Measurements from ENCODE around the gene SHROOM4.

Gene SHROOM4

GRCh38 chrX:50707955-50708699 is 105.9 kb downstream of the SHROOM4 start:
- no peak for DNase-seq (ENCODE audit: low spot score)

DNA sequence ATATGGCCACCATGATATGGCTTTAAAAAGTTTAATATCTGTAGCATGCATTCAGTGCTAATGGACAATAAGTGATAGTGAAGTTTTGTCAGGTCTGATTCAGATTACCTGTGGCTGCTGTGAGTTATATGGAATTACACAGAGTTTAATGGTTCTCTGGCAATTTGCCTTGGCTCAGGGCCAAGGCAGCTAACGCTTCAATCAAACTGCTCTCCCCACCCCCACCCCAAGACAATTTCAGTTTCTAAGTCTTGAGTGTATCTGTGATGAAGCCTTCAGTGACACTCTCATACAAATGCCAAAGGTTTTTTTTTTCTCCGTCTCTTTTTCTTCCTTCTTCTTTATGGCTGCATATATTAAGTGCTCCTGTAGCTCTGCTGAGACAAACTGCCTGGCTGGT is 106.6 kb downstream of the SHROOM4 start:
- DNase-seq (ENCODE audit: low spot score): no peak

DNA sequence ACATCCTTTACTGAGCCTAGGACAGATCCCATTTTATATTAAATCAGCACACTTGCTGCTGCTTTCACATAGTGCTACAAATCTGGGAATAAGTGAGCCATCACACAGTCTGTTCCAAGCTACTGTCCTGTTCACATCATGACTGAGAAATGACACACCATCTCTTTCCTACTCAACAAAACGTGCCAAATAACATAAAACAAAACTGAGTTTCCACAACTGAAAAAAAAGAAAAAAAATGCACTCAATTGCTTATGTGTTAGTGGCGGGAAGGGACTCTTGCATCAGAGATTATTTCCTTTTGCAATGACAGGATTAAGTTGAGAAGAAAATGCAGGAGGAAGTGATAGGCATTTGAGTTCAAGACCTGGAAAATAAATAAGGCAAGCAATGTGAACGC is 109.0 kb downstream of the SHROOM4 start:
- DNase-seq (ENCODE audit: low spot score): no peak

DNA sequence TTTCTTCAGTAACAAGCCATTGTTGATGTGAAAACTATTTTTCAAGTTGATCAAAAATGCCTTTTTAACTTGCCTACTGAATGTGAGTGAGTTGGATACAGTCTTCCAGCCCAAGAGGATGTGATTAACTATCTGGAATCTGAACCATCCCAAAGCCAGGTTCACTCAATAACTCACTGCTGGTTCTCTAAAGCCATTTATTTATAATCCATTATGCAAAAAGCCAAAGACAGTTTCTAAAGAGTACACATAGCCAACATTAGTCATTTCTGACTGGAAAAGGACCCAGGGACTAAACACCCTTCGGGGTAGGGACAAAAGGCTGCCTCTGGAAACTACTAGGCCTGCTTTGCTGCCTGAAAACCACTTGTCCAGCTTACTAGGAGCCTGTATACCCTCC is 109.6 kb downstream of the SHROOM4 start:
- no peak for DNase-seq (ENCODE audit: low spot score)

DNA sequence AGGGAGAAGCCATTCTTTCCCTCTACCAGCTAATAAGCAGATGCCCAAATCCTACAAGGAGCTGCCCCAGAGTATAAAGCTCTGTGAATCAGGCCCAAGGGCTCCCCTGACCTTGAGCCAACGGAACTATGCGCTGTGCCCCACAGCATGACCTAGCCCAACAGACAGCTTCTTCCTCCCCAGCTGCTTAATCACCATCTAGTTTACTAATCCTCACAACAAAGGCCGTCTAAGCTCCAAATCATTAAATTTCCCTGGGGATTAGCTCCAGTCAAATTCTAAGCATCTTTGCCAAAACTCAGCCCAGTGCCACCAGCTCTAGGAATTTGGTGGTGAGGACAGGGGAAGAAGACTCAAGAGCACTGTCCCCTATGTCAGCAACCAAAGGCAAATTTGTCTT is 113.1 kb downstream of the SHROOM4 start:
- DNase-seq (ENCODE audit: low spot score): no peak

DNA sequence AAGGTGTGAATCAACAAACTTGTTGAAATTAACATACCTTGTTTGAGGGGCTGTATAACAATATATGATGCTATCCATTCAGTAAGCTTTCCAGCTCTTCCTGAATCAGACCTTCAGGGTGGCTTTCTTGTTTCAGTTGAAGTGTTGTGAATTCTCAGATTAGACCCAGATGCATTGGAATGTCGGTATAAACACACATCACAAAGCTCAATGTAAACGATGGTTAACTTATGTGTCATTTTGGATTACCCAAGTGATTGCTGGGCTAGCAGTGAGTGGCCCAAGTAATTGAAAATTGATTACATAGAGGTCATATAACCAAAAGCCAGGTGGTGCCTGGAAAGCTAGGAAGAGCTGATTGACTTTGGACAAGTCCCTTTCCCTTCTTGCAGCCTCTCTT is 115.0 kb downstream of the SHROOM4 start:
- no peak for DNase-seq (ENCODE audit: low spot score)

- DNase-seq (ENCODE audit: low spot score): no peak
Measured at GRCh38 chrX:50697691-50698090, 116.3 kb downstream of the SHROOM4 start.

- no peak for DNase-seq (ENCODE audit: low spot score)
Measured at GRCh38 chrX:50691820-50692219, 122.2 kb downstream of the SHROOM4 start.

DNA sequence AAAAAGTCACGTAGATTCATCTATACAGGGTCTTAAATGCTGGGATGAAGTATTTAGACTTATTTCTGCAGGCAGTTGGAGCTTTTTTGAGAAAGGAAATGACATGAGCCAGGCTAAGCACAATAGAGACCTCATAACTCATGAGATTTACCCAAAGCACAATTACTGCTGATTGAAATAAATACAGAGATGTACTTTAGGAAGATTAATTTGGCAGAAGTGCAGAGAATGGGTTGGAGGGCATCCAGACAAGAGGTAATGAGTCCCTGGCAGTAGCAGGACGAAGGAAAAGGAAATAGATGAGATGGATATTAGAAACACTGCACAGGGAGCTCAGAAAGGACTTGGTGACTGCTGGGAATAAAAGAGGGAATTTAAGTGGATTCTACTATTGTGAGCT is 129.1 kb downstream of the SHROOM4 start:
- DNase-seq (ENCODE audit: low spot score): no peak

GRCh38 chrX:50680990-50681389 is 133.0 kb downstream of the SHROOM4 start:
- DNase-seq (ENCODE audit: low spot score): no peak

DNA sequence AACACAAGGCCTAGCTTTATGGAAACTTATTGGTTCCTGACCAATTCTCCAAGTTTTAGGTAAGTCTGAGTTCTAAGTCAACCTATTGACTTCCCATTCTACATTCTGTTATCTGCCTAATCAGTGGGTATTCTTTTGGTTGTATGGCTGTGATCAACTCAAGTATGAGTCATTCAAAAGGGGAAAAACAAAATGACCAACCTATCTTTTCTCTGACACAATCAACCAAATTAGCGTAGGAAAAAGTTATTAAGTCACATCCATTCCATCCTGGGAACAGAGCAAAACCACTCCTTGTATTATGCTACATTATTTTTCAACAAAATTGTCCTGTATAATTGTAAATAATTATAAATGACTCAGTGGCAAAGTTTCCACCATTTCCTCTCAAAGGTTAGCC is 136.2 kb downstream of the SHROOM4 start:
- DNase-seq (ENCODE audit: low spot score): no peak

- no peak for DNase-seq (ENCODE audit: low spot score)
Measured at GRCh38 chrX:50671661-50672060, 142.3 kb downstream of the SHROOM4 start.

DNA sequence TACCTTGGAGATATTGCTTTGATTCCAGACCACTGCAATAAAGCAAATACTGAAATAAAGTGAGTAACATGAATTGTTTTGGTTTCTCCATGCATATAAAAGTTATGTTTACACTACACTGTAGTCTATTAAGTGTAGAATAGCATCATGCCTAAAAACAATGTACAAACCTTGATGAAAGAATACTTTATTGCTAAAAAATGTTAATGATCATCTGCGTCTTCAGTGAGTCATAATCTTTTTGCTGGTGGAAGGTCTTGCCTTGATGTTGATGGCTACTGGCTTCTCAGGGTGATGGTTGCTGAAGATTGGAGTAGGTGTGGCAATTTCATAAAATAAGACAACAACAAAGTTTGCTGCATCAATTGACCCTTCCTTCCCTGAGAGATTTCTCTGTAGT is 145.1 kb downstream of the SHROOM4 start:
- DNase-seq (ENCODE audit: low spot score): no peak

DNA sequence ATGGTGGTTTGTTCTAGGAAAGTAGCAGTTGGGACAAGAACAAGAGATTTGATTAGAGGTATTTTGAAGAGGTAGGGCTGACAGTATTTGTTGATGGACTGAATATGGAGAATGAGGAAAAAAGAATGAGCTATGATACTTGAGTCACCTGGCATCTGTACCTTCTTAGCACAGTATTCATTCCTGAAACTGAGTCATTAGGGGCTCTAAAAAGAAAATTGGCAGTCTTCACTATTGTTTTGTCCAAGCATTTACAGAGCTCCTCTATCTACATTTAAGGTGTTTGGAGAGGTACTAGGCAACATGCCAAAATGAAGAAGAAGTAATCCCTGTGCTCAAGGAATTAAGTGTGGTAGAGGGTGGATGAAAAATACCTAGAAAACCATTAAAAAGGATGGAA is 165.8 kb downstream of the SHROOM4 start:
- DNase-seq (ENCODE audit: low spot score): no peak

DNA sequence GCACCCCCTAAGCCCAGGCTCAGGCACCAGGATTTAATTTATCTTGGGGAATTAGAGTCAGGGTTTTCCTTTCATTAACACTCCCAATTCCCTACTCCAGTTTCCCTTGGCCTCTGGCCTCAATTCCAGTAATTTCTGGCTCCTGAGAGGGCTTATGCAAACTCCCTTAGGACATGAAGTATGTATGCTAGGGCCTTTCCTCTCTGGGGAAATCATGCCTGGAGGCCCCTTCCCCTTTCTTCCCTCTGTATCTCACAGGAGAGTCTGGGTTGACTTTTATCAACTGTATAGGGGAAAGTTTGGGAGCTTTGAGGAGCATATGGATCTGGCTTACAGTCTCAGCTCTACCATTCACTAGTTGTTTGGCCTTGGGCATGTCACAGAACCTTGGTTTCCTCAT is 169.5 kb downstream of the SHROOM4 start:
- DNase-seq (ENCODE audit: low spot score): no peak

DNA sequence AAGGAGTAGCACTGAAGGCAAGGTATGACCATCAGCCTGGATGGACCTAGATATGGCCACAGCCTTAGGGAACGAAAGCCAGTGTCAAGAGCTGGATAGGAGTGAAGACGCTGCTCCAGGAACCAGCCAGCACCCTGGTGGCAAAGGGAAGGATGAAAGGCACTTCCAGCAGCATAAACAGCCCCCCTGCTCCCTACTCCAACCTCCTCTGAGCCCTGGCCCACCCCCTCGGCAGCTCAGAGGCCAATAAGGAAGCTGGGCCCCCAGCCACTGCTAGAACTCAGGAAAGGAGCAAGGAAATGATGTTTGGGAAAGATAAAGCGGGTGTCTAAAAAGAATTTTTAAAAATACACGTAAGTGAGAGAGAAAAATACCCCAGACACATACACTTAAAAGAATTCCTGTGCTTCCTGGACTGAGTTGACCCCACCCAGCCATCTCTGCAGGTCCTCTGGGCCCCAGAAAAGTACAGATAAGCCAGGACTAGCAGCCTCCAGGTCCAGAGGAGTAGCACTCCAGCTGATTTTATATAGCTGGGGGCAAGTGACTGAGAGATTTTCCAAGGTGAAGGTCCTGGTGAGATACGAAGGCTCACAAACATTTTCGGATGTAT is 170.4 kb downstream of the SHROOM4 start:
- no peak for DNase-seq (ENCODE audit: low spot score)

GRCh38 chrX:50638123-50638522 is 175.9 kb downstream of the SHROOM4 start:
- DNase-seq (ENCODE audit: low spot score): no peak

GRCh38 chrX:50635817-50636365 is 178.1 kb downstream of the SHROOM4 start:
- DNase-seq (ENCODE audit: low spot score): no peak

DNA sequence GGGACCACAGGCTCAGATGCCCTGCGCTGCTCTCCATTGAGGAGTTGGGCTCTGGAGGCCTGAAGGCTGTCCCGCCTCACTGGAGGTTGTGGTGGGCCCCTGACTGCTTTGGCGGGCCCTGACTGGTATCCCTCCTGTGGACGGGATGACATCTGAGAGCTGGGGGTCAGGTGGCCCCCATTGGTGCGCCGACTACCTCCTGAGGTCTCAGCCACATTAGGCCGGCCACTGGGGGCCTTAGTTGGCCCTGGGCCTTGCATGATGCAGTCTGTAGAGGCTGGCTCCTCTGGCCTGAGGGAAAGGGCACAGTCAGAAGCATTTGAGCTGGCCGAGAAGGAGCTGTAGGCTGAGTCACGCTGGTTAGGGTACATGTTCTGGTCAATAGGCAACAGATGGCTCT is 178.8 kb downstream of the SHROOM4 start:
- DNase-seq (ENCODE audit: low spot score): no peak

DNA sequence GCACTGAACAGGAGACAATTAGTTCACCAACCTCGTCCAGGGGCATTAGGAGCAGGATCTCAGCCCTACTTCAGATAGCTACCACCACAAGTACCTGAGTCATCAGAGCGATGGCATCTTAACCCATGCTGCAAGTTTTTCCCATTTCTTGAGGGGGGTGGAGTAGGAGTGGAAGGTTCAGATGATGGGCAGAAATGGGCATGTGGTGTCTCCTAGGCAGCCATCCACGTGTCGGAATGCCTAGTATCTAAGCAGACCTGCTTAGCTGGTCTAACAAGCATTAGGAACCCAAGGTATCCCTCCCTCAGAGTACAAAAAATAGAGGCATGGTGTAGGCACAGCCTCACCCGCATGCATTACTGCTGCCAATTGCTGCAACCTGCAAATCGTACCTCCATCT is 184.2 kb downstream of the SHROOM4 start:
- no peak for DNase-seq (ENCODE audit: low spot score)

DNA sequence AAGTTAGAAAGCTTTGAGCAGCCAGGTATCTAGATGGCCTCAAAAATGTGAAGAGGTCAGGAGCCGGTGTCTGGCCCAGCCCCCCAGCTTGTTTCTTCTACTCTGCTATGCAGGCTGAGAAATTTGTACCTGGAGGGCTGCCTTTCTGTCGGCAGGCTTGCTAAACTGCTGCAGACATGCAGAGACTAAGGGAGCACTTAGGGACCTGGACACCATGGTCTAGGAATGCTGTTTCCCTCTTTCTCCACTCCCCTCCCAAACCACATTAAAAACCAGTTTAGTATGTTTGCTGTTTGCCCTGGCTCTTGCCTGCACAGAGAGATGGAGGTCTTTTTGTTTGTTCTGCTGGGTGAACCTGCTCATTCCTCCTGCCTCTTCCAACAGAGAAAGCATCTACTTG is 186.3 kb downstream of the SHROOM4 start:
- no peak for DNase-seq (ENCODE audit: low spot score)

- no peak for DNase-seq (ENCODE audit: low spot score)
Measured at GRCh38 chrX:50626432-50626831, 187.6 kb downstream of the SHROOM4 start.

GRCh38 chrX:50622751-50623150 is 191.2 kb downstream of the SHROOM4 start:
- DNase-seq (ENCODE audit: low spot score): no peak
